Fibroblast of the aortic adventitia (primary cell): ENCODE measurements around the gene CERS1. TPM values are rescaled to one million over a fixed set of nuclear protein-coding genes. Genes with fewer than 3 reads are reported as not detected.

Experiments
- DNase-seq: peaks from one replicate; pipeline ENCODE4 v3.0.0-alpha.2; 2010; ENCODE audit warnings: low read depth
- H3K4me3 ChIP-seq: 2 replicates; pipeline ENCODE4 v1.5.1; 2011; ENCODE audit warnings: low read depth, mild to moderate bottlenecking, control low read depth, low read length, moderate library complexity
- total RNA-seq: library from RNA; depleted of rRNA; stranded (reverse); fragments of >200 nt; gene quantifications from 2 replicates; pipeline ENCODE4 v1.2.3, GENCODE V29; 2012; ENCODE audit warnings: low replicate concordance
- TF ChIP-seq, protein P1 (sequence below): IDR thresholded peaks from 2 replicates; pipeline ENCODE4 v1.5.1; 2011; ENCODE audit warnings: mild to moderate bottlenecking, low read length, control low read depth, inconsistent platforms; ENCODE audit not compliant: insufficient read depth

CERS1 gene
- total RNA-seq, 1 donor: 1.6 TPM

DNA sequence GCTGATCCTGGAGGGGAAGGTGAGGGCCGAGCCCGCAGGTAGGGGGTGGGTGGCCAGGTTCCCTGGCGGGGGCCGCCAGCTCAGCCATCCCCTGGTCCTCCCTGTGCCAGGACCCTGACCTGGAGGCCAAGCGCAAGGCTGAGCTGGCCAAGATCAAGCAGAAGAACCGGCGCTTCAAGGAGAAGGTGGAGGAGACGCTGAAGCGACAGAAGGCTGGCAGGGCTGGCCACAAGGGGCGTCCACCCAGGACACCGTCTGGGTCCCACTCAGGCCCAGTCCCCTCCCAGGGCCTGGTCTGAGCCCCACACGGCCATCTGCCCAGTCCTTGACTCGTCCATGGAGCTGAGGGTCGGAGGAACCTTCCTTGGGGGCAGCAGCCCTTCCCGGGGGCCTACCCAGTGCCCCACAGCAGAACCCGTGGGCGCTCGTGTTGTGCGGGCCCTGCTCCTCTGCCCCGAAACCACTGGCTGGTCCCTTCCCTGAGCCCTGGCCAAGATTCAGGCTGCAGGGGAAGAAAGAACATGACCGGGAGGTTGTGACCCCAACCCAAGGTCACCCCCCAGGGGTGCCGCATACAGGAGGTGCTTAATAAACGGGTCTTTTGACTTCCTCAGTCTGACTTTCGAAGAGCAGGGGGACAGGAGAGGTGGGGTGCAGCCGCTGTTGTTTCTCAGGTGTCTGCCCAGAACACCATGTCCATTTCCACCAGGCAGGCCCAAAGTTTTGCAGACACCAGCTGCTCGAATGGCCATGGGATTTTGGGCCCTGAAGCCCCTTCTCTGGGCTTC, 32.3 kb upstream of the CERS1 start:
- no peak overlapping the region for H3K4me3 ChIP-seq
- no peak for DNase-seq
- TF ChIP-seq, protein P1, sequence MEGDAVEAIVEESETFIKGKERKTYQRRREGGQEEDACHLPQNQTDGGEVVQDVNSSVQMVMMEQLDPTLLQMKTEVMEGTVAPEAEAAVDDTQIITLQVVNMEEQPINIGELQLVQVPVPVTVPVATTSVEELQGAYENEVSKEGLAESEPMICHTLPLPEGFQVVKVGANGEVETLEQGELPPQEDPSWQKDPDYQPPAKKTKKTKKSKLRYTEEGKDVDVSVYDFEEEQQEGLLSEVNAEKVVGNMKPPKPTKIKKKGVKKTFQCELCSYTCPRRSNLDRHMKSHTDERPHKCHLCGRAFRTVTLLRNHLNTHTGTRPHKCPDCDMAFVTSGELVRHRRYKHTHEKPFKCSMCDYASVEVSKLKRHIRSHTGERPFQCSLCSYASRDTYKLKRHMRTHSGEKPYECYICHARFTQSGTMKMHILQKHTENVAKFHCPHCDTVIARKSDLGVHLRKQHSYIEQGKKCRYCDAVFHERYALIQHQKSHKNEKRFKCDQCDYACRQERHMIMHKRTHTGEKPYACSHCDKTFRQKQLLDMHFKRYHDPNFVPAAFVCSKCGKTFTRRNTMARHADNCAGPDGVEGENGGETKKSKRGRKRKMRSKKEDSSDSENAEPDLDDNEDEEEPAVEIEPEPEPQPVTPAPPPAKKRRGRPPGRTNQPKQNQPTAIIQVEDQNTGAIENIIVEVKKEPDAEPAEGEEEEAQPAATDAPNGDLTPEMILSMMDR: no peak

DNA sequence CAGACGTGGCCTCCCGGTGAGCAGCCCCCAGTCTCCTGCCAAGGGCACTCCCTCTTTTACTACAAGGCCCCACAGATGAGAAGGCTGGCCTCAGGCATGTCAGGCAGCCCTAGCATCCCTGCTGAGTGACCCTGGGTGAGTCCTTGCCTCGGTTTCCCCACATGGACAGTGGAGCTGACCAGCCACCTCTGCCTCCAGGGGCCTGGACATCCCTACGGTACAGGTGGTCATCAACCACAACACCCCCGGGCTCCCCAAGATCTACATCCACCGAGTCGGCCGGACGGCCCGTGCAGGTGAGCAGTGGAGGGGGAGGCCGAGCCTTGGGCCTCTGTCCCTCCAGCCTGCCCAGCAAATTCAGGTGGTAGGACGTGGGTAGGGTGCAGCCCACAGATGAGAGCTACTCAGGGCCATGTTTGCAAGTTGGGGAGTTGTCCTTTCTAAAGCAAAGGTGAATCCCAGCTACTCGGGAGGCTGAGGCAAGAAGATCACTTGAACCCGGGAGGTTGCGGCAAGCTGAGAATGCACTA, 28.8 kb upstream of the CERS1 start:
- no peak for DNase-seq
- no peak overlapping the region for H3K4me3 ChIP-seq
- TF ChIP-seq, protein P1: no peak

DNA sequence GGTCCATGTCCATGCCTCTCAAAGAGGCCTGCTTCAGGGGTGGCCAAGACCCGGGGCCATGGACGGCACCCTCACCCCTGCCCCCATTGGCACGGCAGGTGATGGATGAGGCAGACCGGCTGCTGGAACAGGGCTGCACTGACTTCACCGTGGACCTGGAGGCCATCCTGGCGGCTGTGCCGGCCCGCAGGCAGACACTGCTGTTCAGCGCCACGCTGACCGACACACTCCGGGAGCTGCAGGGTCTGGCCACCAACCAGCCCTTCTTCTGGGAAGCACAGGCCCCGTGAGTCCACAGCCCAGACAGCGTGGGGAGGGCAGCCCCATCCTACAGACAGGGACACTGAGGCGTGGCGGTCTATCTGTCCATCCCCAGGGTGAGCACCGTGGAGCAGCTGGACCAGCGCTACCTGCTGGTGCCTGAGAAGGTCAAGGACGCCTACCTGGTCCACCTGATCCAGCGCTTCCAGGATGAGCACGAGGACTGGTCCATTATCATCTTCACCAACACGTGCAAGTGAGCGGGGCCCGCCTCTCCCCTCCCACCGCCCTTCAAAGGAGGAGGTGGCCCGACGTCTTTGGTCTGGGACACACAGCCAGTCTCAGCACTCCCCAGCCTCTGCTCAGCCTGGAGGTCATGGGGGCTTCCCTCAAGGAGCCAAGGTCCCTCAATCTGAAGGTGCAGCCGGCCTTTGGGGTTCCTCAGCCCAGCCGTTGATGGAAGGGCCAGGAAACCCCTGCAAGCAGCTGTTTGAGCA, 26.4 kb upstream of the CERS1 start:
- H3K4me3 ChIP-seq: no peak overlapping the region
- TF ChIP-seq, protein P1: no peak
- no peak for DNase-seq

DNA sequence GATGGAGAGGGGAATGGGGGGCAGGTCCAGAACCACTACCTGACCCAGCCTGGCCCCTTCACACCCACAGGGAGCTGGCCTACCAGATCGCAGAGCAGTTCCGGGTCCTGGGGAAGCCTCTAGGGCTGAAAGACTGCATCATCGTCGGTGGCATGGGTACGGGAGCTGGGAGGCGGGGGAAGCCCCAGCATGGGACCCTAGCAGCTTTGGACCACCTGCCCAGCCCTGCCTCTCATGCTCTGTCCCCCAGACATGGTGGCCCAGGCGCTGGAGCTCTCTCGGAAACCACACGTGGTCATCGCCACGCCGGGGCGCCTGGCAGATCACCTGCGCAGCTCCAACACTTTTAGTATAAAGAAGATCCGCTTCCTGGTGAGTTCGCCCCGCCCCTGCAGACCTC, 25.6 kb upstream of the CERS1 start:
- TF ChIP-seq, protein P1: no peak
- H3K4me3 ChIP-seq: no peak overlapping the region
- DNase-seq: no peak

DNA sequence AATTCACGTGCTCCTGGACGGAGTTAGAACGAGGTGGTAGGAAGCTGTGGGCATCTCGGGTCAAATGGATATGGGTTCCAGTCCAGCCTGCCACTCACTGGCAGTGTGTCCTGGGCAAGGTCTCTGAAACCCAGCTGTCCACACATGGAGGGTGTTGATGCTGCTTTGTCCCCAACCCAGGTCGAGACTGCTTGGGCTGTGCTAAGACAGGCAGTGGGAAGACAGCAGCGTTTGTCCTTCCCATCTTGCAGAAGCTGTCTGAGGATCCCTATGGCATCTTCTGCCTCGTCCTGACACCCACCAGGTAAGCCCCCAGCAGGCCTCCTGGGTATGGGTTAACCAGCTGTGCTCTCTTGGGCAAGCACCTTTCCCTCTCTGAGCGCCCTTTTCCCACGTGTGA, 24.4 kb upstream of the CERS1 start:
- peak overlapping the region; percentile 100 for H3K4me3 ChIP-seq
- TF ChIP-seq, protein P1: no peak
- DNase-seq: no peak

DNA sequence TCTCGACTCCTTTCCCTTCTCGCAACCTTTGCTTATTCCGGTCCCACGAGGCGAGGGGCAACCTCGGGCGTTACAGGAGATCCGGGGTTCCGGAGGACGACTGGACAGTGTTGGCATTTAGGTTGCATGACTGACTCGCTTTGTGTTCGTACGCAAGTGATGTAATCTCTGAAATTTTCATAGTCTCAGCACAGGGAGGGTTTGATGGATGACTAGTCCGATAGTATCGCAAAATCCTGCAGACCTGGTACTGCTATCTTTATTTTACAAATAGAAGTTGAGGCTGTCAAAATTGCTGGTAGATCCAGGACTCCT, 23.9 kb upstream of the CERS1 start:
- peak; percentile 30 for DNase-seq
- peak overlapping the region; percentile 100 for H3K4me3 ChIP-seq
- TF ChIP-seq, protein P1: no peak
